ENCODE data around the gene MICAL2.

The MICAL2 gene

GRCh38 chr11:12099132-12099873 is 11.1 kb upstream of the MICAL2 start:
- DNase-seq = no peak

- no peak for DNase-seq
Measured at GRCh38 chr11:12100429-12100828, 10.0 kb upstream of the MICAL2 start.

- DNase-seq = no peak
Measured at GRCh38 chr11:12100841-12101242, 9.5 kb upstream of the MICAL2 start.

DNA sequence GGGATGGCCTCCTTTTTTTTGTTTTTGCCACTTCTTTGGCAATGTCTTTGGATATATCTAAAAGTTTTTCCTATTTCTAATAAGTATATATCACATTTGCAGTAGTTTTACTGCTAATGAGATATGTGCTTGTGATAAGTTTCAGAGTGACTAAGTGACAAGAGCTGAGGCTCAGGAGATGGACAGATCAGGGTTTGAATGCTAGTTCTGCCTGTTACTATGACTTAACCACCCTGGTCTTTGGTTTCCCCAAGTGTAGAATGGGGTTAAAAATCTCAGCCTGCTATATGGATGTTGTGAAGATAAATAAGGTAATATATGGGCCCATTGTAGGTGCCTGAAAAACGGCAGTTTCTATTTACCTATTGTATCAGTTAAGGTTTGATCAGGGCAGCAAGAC is 9.1 kb upstream of the MICAL2 start:
- no peak for DNase-seq

GRCh38 chr11:12102588-12103410 is 7.6 kb upstream of the MICAL2 start:
- no peak for DNase-seq

DNA sequence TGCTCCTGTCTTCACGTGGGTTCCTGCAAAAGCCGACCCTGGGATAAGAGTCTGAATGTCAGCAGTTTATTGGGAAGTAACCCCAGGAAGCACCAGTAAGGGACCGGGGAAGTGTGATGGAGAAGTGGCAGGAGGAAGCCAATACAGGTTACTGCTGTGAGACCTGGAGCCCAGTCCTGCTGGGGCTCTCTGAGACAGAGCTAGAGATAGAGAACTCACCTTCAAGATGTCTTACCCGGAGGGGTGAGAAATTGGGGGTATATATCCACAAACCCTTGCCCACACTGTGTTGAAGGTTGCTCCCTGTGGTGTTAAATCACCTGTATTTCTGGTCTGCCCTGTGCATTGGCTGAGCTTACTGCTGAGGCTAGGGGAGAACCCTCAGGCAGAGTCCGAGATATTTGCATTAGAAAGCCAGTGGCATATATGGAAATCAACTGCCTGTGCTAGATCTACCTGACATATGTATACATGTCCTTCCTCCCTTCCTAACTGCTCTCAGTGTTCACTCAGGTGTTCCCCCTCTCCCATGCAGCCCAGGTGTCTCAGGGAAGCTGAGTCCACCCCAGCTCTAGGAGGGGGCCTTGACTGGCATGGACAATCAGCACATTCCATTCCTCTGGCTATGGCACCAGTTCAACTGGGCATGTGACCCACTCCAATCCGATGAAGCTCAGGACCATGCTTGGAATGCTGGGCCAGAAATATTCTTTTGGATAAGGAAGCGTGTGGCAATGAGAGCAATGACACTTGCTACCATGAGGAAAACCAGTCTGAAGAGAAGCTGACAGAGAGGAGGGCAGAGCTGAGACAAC is 6.8 kb upstream of the MICAL2 start:
- no peak for DNase-seq

GRCh38 chr11:12105471-12105870 is 4.9 kb upstream of the MICAL2 start:
- no peak for DNase-seq

- no peak for DNase-seq
Measured at GRCh38 chr11:12106101-12106500, 4.3 kb upstream of the MICAL2 start.

- DNase-seq = peak in 1 of 2 experiments; percentile 24
Measured at GRCh38 chr11:12106501-12106900, 3.9 kb upstream of the MICAL2 start.

- no peak for DNase-seq
Measured at GRCh38 chr11:12108875-12109453, 1.4 kb upstream of the MICAL2 start.

- no peak for DNase-seq
Measured at GRCh38 chr11:12109591-12110196, 696 bp upstream of the MICAL2 start.

GRCh38 chr11:12110714-12111548 is 541 bp downstream of the MICAL2 start:
- DNase-seq = no peak

- peak in 1 of 2 experiments; percentile 17 for DNase-seq
Measured at GRCh38 chr11:12111549-12112520, 1.4 kb downstream of the MICAL2 start.

DNA sequence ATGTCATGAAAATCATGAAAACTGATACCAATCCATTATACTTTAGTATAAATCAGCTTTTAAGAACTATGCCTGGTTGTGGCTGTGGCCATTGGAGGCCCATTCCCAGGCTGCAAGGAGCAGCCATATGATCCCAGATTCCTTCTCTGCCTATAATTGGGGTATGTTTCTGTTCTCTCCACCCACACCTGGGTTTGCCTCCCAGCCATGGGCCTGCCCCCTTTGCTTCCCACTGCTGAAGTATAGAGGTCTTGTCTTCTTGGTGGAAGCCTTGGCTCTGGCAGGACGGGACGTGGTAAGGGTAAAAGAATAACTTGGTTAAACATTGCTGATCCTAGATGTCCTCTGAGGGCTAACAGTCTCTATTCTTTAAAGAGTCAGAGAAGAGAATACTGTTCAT is 2.4 kb downstream of the MICAL2 start:
- no peak for DNase-seq

DNA sequence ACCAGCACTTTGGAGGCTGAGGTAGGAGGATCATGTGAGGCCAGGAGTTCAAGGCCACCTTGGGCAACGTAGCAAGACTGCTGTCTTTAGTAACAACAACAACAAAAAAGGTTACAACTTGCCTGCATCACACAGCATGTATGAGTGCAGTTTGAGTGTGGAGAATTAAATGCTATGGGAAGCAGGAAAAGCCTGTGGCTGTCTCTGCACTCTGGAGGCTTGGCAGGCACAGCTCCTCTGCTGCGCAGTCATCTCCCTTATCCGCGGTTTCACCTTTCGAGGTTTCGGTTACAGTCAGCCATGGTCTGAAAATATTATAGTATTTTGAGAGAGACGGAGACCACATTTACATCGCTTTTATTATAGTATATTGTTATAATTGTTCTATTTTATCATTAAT is 2.9 kb downstream of the MICAL2 start:
- DNase-seq = no peak

DNA sequence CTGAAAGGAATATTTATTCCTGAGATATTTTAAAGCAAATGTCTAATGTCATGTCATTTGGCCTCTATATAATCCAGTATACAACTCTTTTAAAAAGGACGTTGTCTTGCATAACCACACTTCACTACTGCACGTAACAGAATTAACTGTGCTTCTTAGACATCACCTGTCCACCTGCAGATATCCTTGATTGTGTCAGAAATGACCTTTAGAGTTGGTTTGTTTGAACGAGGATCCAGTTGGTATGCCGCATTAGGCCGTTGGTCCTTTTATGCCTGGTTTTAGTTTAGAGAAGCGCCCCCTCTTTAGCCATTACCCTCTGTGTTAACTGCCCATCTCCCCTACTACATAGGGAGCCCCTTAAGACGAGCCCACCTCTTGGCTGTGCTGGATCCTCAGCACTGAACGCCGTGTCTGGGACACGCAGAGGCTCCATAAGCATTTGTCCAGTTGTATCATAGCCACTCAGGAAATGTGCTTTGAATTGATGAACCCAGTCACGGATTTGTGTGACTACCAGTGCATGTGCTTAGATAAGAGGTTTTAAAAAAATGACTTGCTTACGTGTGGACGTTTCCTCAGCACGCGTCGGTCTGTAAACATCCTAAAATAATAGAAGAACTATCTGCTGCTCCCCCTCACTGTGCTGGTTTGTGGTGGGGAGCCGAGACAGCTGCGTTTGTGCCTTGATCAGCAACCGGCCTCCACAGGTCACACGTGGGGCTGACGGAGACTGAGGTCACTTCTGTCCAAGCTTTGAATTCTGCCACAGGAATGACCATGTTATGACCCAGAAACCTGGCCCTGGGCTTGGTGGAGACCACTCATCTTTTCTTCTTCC is 4.0 kb downstream of the MICAL2 start:
- no peak for DNase-seq

DNA sequence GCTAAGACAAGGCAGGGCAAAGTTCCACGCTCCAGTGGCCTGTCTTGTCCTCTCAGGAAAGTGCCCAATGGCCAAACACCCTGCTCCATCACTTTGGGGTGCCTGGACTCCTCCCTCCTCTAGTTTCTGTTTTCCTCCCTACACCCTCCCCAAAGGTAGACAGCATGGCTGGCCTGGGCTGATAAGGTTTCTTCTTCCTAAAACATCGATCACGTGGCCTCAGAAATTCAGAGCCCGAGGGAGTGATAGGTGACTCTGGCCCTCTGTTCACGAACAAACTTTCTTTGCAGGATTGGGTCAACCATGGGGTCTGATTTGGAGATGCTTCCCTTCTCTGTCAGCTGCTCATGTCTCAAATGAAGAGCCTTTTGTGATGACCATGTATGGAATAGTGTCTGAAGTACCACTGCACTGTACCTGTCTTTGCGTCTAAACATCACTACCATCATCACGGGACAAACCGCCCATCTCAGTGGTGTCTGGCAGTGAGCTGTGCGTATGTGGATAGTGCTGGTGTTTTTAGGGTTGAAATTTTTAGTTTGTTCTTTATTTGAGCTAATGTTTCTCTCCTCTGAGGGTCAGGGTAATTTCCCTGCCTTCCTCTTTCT is 6.1 kb downstream of the MICAL2 start:
- DNase-seq = no peak

DNA sequence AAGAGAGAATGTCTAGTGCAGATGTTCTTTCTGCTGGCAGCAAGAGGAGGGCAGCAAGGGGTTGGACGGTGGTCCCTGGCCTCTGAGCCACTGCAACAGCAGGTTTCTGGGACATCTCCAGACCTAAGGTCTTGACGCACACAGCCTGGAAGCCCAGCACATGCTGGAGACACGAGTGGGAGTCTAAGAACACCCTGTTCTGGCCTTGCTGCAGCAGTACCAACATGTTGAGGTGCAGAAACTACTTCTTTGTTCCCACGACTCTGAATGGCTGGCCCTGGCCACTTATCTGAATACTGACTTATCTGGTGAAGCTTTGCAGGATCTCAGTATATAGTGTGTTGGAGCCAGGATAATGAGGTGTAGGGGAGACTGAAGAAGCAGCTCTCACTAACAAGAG is 6.8 kb downstream of the MICAL2 start:
- no peak for DNase-seq

DNA sequence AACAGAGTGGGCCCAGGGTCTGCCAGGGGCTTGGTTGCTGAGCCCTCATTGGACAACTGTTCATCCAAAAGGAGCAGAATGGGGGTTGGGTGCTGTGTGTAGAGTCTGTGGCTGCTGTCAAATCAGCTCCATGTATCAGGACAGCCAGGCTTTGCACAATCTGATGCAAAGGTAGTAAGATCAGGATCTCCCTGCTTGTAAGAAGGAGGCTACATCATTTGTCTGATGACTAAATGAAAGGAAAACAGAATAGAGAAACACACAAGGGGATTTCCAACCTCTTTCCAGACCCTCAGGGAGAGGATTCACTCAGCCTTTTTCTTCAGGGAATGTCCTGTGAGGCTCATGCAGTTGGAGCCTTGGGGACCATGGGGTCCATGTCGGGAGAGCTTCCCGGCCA is 7.2 kb downstream of the MICAL2 start:
- DNase-seq = no peak
